H1 (cell line): ENCODE data around the gene RTEL1. TPM values are rescaled to one million over a fixed set of nuclear protein-coding genes. Genes with fewer than 3 reads are reported as not detected.

ENCODE experiments used
- CTCF ChIA-PET: fragments of 300-600 bp; sonication (Branson Sonifier 250); formaldehyde crosslinking; loops from one replicate; lab custom pipeline; 2021; ENCODE audit not compliant: partially characterized antibody; lab: Charles Lee
- POLR2A ChIA-PET: fragments of 300-600 bp; sonication (Branson Sonifier 250); formaldehyde crosslinking; loops from one replicate; lab custom pipeline; 2021; ENCODE audit warnings: inconsistent platforms; ENCODE audit not compliant: partially characterized antibody; lab: Charles Lee
- DNase-seq, 2 experiments: peaks; one replicate each; pipeline versions ENCODE4 v3.0.0 to v3.0.0-alpha.2; 2010 to 2022; ENCODE audit warnings: low spot score in 2 of 2, low read depth in 1 of 2, mixed read lengths in 1 of 2
- FAIRE-seq: peaks from 2 replicates; lab custom pipeline; 2011; peaks lifted over from hg19 to GRCh38; lab: Jason Lieb, UNC
- H2AFZ ChIP-seq: 2 replicates; pipeline ENCODE4 v1.8.1; 2012; ENCODE audit warnings: low read length, inconsistent platforms
- H2AK5ac ChIP-seq: 2 replicates; pipeline ENCODE4 v1.6.1; 2013; ENCODE audit warnings: low read depth, low read length
- H2BK120ac ChIP-seq: replicated peaks from 2 replicates; pipeline ENCODE3; 2013; ENCODE audit warnings: low read depth, low read length, inconsistent platforms
- H2BK12ac ChIP-seq: 2 replicates; pipeline ENCODE4 v1.6.1; 2013; ENCODE audit warnings: low read depth, low read length
- H2BK15ac ChIP-seq: 2 replicates; pipeline ENCODE4 v1.6.1; 2013; ENCODE audit warnings: low read length
- H2BK20ac ChIP-seq: 2 replicates; pipeline ENCODE4 v1.6.1; 2013; ENCODE audit warnings: low read length
- H2BK5ac ChIP-seq: 2 replicates; pipeline ENCODE4 v1.6.1; 2013; ENCODE audit warnings: low read depth, low read length
- H3K14ac ChIP-seq: 2 replicates; pipeline ENCODE4 v1.6.1; 2013; ENCODE audit warnings: inconsistent platforms; ENCODE audit not compliant: insufficient read length
- H3K18ac ChIP-seq: 2 replicates; pipeline ENCODE4 v1.6.1; 2013; ENCODE audit warnings: low read length; ENCODE audit errors: extremely low read depth
- H3K23ac ChIP-seq: 2 replicates; pipeline ENCODE4 v1.6.1; 2013; ENCODE audit warnings: inconsistent platforms; ENCODE audit not compliant: insufficient read length
- H3K23me2 ChIP-seq: 2 replicates; pipeline ENCODE4 v1.6.1; 2013; ENCODE audit warnings: low read depth, low read length
- H3K27ac ChIP-seq: 2 replicates; pipeline ENCODE4 v1.6.1; 2011; ENCODE audit warnings: low read depth, low read length, inconsistent platforms
- H3K27me3 ChIP-seq, 4 experiments: replicated peaks in 1 of 4; 1 replicate in 1 of 4; 2 replicates in 3 of 4; pipeline versions ENCODE4 v1.6.1 to v1.8.1; 2011 to 2013; ENCODE audit warnings: low read length in 3 of 4, mild to moderate bottlenecking in 3 of 4, inconsistent platforms in 2 of 4, mixed read lengths in 2 of 4, moderate library complexity in 1 of 4; ENCODE audit not compliant: control insufficient read depth in 3 of 4, insufficient read depth in 3 of 4; ENCODE audit errors: extremely low read depth in 1 of 4
- H3K36me3 ChIP-seq, 4 experiments: 2 replicates each; pipeline versions ENCODE4 v1.6.1 to v1.8.1; 2011 to 2013; ENCODE audit warnings: mild to moderate bottlenecking in 4 of 4, low read length in 3 of 4, moderate library complexity in 2 of 4, control low read depth in 1 of 4, inconsistent platforms in 1 of 4; ENCODE audit not compliant: insufficient read depth in 4 of 4, control insufficient read depth in 2 of 4
- H3K4ac ChIP-seq: replicated peaks from 2 replicates; pipeline ENCODE3; 2013; ENCODE audit warnings: low read length, low read depth, mixed read lengths, inconsistent platforms; ENCODE audit not compliant: insufficient read length
- H3K4me1 ChIP-seq, 4 experiments: replicated peaks in 1 of 4; 1 replicate in 1 of 4; 2 replicates in 3 of 4; pipeline versions ENCODE4 v1.6.1 to v1.8.1; 2011 to 2013; ENCODE audit warnings: low read length in 3 of 4, inconsistent platforms in 2 of 4, mixed read lengths in 1 of 4; ENCODE audit not compliant: insufficient read depth in 4 of 4, control insufficient read depth in 3 of 4
- H3K4me2 ChIP-seq, 2 experiments: 2 replicates each; pipeline versions ENCODE4 v1.6.1 to v1.8.1; 2011 to 2013; ENCODE audit warnings: low read depth in 2 of 2, low read length in 2 of 2, control low read depth in 1 of 2, inconsistent platforms in 1 of 2, mild to moderate bottlenecking in 1 of 2; ENCODE audit not compliant: insufficient read depth in 1 of 2
- H3K4me3 ChIP-seq, 4 experiments: fragments of 200-600, 300-600 bp in 1 of 4; sonication (generic), shearing (Covaris generic), sonication (Bioruptor Twin) in 1 of 4; 2 replicates each; pipeline versions ENCODE4 v1.5.1 to v1.8.1; 2011 to 2016; ENCODE audit warnings: low read length in 4 of 4, low read depth in 3 of 4, control low read depth in 2 of 4, inconsistent platforms in 2 of 4, mild to moderate bottlenecking in 2 of 4, mixed read lengths in 1 of 4, moderate library complexity in 1 of 4; ENCODE audit not compliant: insufficient read depth in 2 of 4; ENCODE audit errors: extremely low read depth in 1 of 4
- H3K56ac ChIP-seq: replicated peaks from 2 replicates; pipeline ENCODE3; 2013; ENCODE audit warnings: low read depth, mild to moderate bottlenecking, mixed read lengths, low read length, inconsistent platforms; ENCODE audit not compliant: insufficient read length
- H3K79me1 ChIP-seq: 2 replicates; pipeline ENCODE4 v1.6.1; 2013; ENCODE audit warnings: low read depth, low read length, control low read depth
- H3K79me2 ChIP-seq, 2 experiments: 2 replicates each; pipeline versions ENCODE4 v1.6.1 to v1.8.1; 2012 to 2013; ENCODE audit warnings: low read length in 2 of 2, mild to moderate bottlenecking in 2 of 2, inconsistent platforms in 1 of 2; ENCODE audit not compliant: insufficient read depth in 2 of 2, control insufficient read depth in 1 of 2
- H3K9ac ChIP-seq, 4 experiments: replicated peaks in 1 of 4; 1 replicate in 1 of 4; 2 replicates in 3 of 4; pipeline versions ENCODE4 v1.6.1 to v1.8.1; 2011 to 2013; ENCODE audit warnings: low read depth in 3 of 4, low read length in 3 of 4, control low read depth in 2 of 4, mild to moderate bottlenecking in 2 of 4, moderate library complexity in 2 of 4, inconsistent platforms in 1 of 4; ENCODE audit errors: extremely low read depth in 1 of 4
- H3K9me3 ChIP-seq, 2 experiments: 2 replicates each; pipeline versions ENCODE4 v1.6.1 to v1.8.1; 2012 to 2013; ENCODE audit warnings: mild to moderate bottlenecking in 2 of 2, moderate library complexity in 2 of 2, control low read depth in 1 of 2, inconsistent platforms in 1 of 2, low read depth in 1 of 2, low read length in 1 of 2, mixed read lengths in 1 of 2; ENCODE audit not compliant: insufficient read depth in 2 of 2
- H4K20me1 ChIP-seq, 2 experiments: replicated peaks in 1 of 2; 2 replicates each; pipeline versions ENCODE3 to v1.8.1; 2011 to 2013; ENCODE audit warnings: inconsistent platforms in 2 of 2, low read length in 2 of 2, mild to moderate bottlenecking in 1 of 2; ENCODE audit not compliant: insufficient read depth in 2 of 2, control insufficient read depth in 1 of 2
- H4K5ac ChIP-seq: 2 replicates; pipeline ENCODE4 v1.6.1; 2013; ENCODE audit warnings: low read length, low read depth, mixed read lengths, inconsistent platforms; ENCODE audit not compliant: insufficient read length
- H4K8ac ChIP-seq: 2 replicates; pipeline ENCODE4 v1.8.0; 2013; ENCODE audit warnings: mild to moderate bottlenecking, moderate library complexity, low read length, inconsistent platforms; ENCODE audit not compliant: insufficient read depth; ENCODE audit errors: extremely low read depth
- H4K91ac ChIP-seq: replicated peaks from 2 replicates; pipeline ENCODE3; 2013; ENCODE audit warnings: low read length, mixed read lengths, inconsistent platforms; ENCODE audit not compliant: insufficient read length
- PHF8 ChIP-seq: fragments of 200-600 bp; sonication (generic); conservative IDR thresholded peaks from 2 replicates; pipeline ENCODE4 v1.7.1; 2012; ENCODE audit warnings: low read depth, mild to moderate bottlenecking, inconsistent platforms, low read length, moderate library complexity
- WGBS, 2 experiments: shearing (Covaris generic) in 1 of 2; methylation state at CpG; one replicate each; pipeline versions ENCODE4 v1.1.6 to v1.1.7; 2013 to 2015; ENCODE audit warnings: low lambda C conversion rate in 2 of 2, mixed read lengths in 2 of 2, inconsistent platforms in 1 of 2, low coverage in 1 of 2, missing lambda C conversion rate in 1 of 2; ENCODE audit not compliant: insufficient replicate concordance in 2 of 2, insufficient coverage in 1 of 2, insufficient read length in 1 of 2; ENCODE audit errors: extremely low coverage in 1 of 2, missing lambda C conversion rate in 1 of 2; 5-methylcytosine and 5-hydroxymethylcytosine counted together
- polyA plus RNA-seq, 7 experiments: library from polyadenylated mRNA; depleted of rRNA in 3 of 7; stranded (reverse) in 5 of 7; unstranded in 2 of 7; fragments of >200 nt in 5 of 7; fragments of 200-250 nt in 2 of 7; gene quantifications; 1 replicate in 5 of 7; 2 replicates in 1 of 7; 4 replicates in 1 of 7; pipeline versions ENCODE4 v1.2.1 to v1.2.3, GENCODE V29; 2011 to 2013; ENCODE audit warnings: missing spikeins in 2 of 7, mixed read lengths in 2 of 7
- total RNA-seq: library from RNA; stranded (reverse); fragmentation: NEBNext Ultra II Directional; extraction: Animal tissue kit (Norgen Biotek cat#: 25700); gene quantifications from 2 replicates; pipeline ENCODE4 v1.2.1, GENCODE V29; 2021
- TF ChIP-seq, protein P1 (sequence below): IDR thresholded peaks from 2 replicates; pipeline ENCODE4 v1.6.1; 2012; ENCODE audit warnings: low read length, inconsistent platforms

The RTEL1 gene
- total and polyA plus RNA-seq, 2 of the 8 experiments (the other 6 are each of a cell fraction or from before 2014, with no cell fraction given): 16.2 to 37.1 TPM

DNA sequence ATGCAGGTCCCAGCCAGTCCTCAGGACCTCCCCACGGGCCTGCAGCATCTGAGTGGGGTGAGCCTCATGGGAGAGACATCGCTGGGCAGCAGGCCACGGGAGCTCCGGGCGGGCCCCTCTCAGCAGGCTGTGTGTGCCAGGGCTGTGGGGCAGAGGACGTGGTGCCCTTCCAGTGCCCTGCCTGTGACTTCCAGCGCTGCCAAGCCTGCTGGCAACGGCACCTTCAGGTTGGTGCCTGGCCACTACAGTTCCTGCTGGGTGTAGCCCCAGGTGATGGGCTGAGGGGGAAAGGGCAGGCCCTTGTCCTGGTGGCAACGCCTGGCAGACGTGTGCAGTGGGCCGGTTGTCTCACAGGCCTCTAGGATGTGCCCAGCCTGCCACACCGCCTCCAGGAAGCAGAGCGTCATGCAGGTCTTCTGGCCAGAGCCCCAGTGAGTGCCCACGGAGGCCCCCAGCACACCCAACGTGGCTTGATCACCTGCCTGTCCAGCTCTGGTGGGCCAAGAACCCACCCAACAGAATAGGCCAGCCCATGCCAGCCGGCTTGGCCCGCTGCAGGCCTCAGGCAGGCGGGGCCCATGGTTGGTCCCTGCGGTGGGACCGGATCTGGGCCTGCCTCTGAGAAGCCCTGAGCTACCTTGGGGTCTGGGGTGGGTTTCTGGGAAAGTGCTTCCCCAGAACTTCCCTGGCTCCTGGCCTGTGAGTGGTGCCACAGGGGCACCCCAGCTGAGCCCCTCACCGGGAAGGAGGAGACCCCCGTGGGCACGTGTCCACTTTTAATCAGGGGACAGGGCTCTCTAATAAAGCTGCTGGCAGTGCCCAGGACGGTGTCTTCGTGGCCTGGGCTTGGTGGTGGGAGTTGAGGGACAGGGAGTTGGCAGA lies 37.6 kb downstream of the RTEL1 start:
- no peak overlapping the region for H2AFZ ChIP-seq

More for the DNA sequence above, 37.6 kb downstream of the RTEL1 start:
- no peak overlapping the region for H4K5ac ChIP-seq
- H3K36me3 ChIP-seq: peaks cover 0 to 3% (median 0%) of the 10 kb centered on the region in 4 experiments; a peak in 1 of 8 replicates
- FAIRE-seq (no peak), DNase-seq (no peak)
- no peak overlapping the region for H2BK120ac ChIP-seq
- peaks cover 0 to 15% of the 10 kb centered on the region in 2 experiments for H4K20me1 ChIP-seq
- no peak overlapping the region for H4K91ac ChIP-seq
- CTCF ChIA-PET: interaction anchor here (0.6 to 1.1 kb wide), 4 partner anchors 12 to 1534 kb away, joined by 3 to 4 read pairs (median 3); partner anchors contain the start of genes ARFRP1, PTK6 and ZGPAT
- no peak overlapping the region for H3K9ac ChIP-seq
- H4K8ac ChIP-seq: peak overlapping the region; percentile 72
- H3K14ac ChIP-seq: no peak overlapping the region
- peaks cover 8% of the 10 kb centered on the region; the same call in 1 of the 2 replicates for H3K23me2 ChIP-seq
- H2BK12ac ChIP-seq: no peak overlapping the region
- no peak overlapping the region for H3K56ac ChIP-seq
- H3K4ac ChIP-seq: no peak overlapping the region
- no peaks in the 10 kb centered on the region for H3K79me2 ChIP-seq
- WGBS, 2 experiments: 91% methylated on average over 25 of the region's 25 CpGs; no CpG with 5 or more reads in 1 of the 2 experiments
- H3K9me3 ChIP-seq: no peaks in the 10 kb centered on the region; a peak in 1 of 4 replicates
- no peak overlapping the region for H3K4me3 ChIP-seq
- no peak for TF ChIP-seq PHF8
- TF ChIP-seq, protein P1, sequence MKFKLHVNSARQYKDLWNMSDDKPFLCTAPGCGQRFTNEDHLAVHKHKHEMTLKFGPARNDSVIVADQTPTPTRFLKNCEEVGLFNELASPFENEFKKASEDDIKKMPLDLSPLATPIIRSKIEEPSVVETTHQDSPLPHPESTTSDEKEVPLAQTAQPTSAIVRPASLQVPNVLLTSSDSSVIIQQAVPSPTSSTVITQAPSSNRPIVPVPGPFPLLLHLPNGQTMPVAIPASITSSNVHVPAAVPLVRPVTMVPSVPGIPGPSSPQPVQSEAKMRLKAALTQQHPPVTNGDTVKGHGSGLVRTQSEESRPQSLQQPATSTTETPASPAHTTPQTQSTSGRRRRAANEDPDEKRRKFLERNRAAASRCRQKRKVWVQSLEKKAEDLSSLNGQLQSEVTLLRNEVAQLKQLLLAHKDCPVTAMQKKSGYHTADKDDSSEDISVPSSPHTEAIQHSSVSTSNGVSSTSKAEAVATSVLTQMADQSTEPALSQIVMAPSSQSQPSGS: peak; percentile 9; the same call in 1 of the 2 replicates
- no peaks in the 10 kb centered on the region for H3K79me1 ChIP-seq
- no peak overlapping the region for H2AK5ac ChIP-seq
- peak overlapping the region; percentile 13; the same call in 1 of the 2 replicates for H2BK5ac ChIP-seq
- H3K27me3 ChIP-seq: no peaks in the 10 kb centered on the region
- H2BK15ac ChIP-seq: no peak overlapping the region
- H2BK20ac ChIP-seq: no peak overlapping the region
- no peak overlapping the region for H3K18ac ChIP-seq
- H3K4me1 ChIP-seq: peaks cover 0 to 12% (median 7%) of the 10 kb centered on the region in 4 experiments; a peak in 4 of 7 replicates
- POLR2A ChIA-PET: interaction anchor here (0.8 to 4.2 kb wide), 12 partner anchors 8 to 199 kb away, joined by 3 to 49 read pairs (median 6); partner anchors contain the start of genes ARFRP1, LIME1, RTEL1 and ZGPAT
- H3K27ac ChIP-seq: no peak overlapping the region
- H3K4me2 ChIP-seq: peak overlapping the region in 1 of 2 experiments; percentile 65; a peak in 2 of 4 replicates
- H3K23ac ChIP-seq: no peak overlapping the region
